K562 (cell line): ENCODE measurements around the gene CARD8. TPM values are rescaled to one million over a fixed set of nuclear protein-coding genes. Genes with fewer than 3 reads are reported as not detected.

Source experiments
- ARID2 ChIP-seq: fragments of 450-650 bp; IDR thresholded peaks from 2 replicates; pipeline ENCODE4 v1.6.1; 2017; ENCODE audit warnings: antibody characterized with exemption, mild to moderate bottlenecking
- CBX8 ChIP-seq: fragments of 200-600 bp; sonication (generic); IDR thresholded peaks from 2 replicates; pipeline ENCODE4 v1.6.1; 2012; ENCODE audit warnings: borderline replicate concordance, mixed run types, low read depth, mild to moderate bottlenecking, moderate library complexity, mixed read lengths, low read length, control low read depth, inconsistent platforms; ENCODE audit not compliant: poor library complexity, severe bottlenecking; ENCODE audit errors: extremely low read depth
- CUX1 ChIP-seq: fragments of 200-800 bp; sonication (Bioruptor generic); IDR thresholded peaks from 2 replicates; pipeline ENCODE4 v1.6.1; 2016; ENCODE audit warnings: missing genetic modification characterization, missing compliant biosample characterization
- E2F3 ChIP-seq: fragments of 250-450 bp; sonication (Bioruptor Pico); IDR thresholded peaks from 2 replicates; pipeline ENCODE4 v1.4.0; 2020; ENCODE audit warnings: mild to moderate bottlenecking
- EP300 ChIP-seq: IDR thresholded peaks from 2 replicates; pipeline ENCODE4 v1.6.1; 2012; ENCODE audit warnings: low read length, improper control_type of control experiment
- ERF ChIP-seq: fragments of 450-650 bp; formaldehyde crosslinking; IDR thresholded peaks from 2 replicates; pipeline ENCODE4 v1.4.0; 2020; ENCODE audit warnings: mild to moderate bottlenecking, mixed read lengths
- HINFP ChIP-seq: fragments of 450-650 bp; conservative IDR thresholded peaks from 2 replicates; pipeline ENCODE4 v1.6.1; 2016; ENCODE audit warnings: missing genetic modification characterization, low read depth, mild to moderate bottlenecking, control low read depth, missing compliant biosample characterization
- MCM5 ChIP-seq: fragments of 450-650 bp; IDR thresholded peaks from 2 replicates; pipeline ENCODE4 v1.6.1; 2016; ENCODE audit warnings: low read depth
- MLLT1 ChIP-seq, 2 experiments: fragments of 450-650 bp; IDR thresholded peaks; 2 replicates each; pipeline ENCODE4 v1.6.1; 2016
- POLR2B ChIP-seq: fragments of 450-650 bp; IDR thresholded peaks from 2 replicates; pipeline ENCODE4 v1.6.1; 2018; ENCODE audit warnings: low read depth; ENCODE audit not compliant: partially characterized antibody
- RAD21 ChIP-seq, 2 experiments: fragments of 250-450 bp in 1 of 2; fragments of 450-650 bp in 1 of 2; sonication (Bioruptor Pico) in 1 of 2; formaldehyde crosslinking in 1 of 2; IDR thresholded peaks in 1 of 2; conservative IDR thresholded peaks in 1 of 2; 2 replicates each; pipeline versions ENCODE4 v1.4.0 to v1.8.0; 2020 to 2022; ENCODE audit warnings: mild to moderate bottlenecking in 2 of 2, moderate library complexity in 1 of 2
- STAT5A ChIP-seq: IDR thresholded peaks from 2 replicates; pipeline ENCODE4 v1.6.1; 2012; ENCODE audit warnings: low read length, inconsistent platforms, borderline replicate concordance
- TRIM25 ChIP-seq: fragments of 450-650 bp; IDR thresholded peaks from 2 replicates; pipeline ENCODE4 v1.7.0; 2016; ENCODE audit warnings: borderline replicate concordance
- U2AF2 ChIP-seq: fragments of 200-400 bp; formaldehyde crosslinking; optimal IDR thresholded peaks from 2 replicates; pipeline ENCODE3; 2017; ENCODE audit warnings: low read depth, mild to moderate bottlenecking, low read length
- ZNF121 ChIP-seq: sonication (generic); formaldehyde crosslinking; conservative IDR thresholded peaks from 2 replicates; pipeline ENCODE4 v1.8.0; 2022; ENCODE audit warnings: missing genetic modification reagents
- ZNF644 ChIP-seq: fragments of 200-800 bp; sonication (Bioruptor generic); IDR thresholded peaks from 2 replicates; pipeline ENCODE4 v1.6.1; 2016; ENCODE audit warnings: low read depth, missing genetic modification characterization, missing compliant biosample characterization
- polyA plus RNA-seq, 8 experiments: library from polyadenylated mRNA; depleted of rRNA in 4 of 8; stranded (reverse) in 5 of 8; unstranded in 3 of 8; fragments of >200 nt; fragmentation: Nextera tagmentation in 2 of 8; fragmentation: Illumina TruSeq in 1 of 8; extraction: Ambion mirVana in 2 of 8; extraction: Trizol in 1 of 8; gene quantifications; 2 replicates each; pipeline versions ENCODE4 v1.2.1 to v1.2.3, GENCODE V29; 2011 to 2014; ENCODE audit warnings: inconsistent platforms in 1 of 8, missing spikeins in 1 of 8
- total RNA-seq, 7 experiments: library from RNA; depleted of rRNA in 6 of 7; stranded (reverse); fragments of >200 nt in 6 of 7; fragmentation: Illumina TruSeq in 2 of 7; extraction: Trizol in 2 of 7; gene quantifications; 2 replicates each; pipeline versions ENCODE4 v1.2.1 to v1.2.3, GENCODE V29; 2011 to 2021; ENCODE audit warnings: low replicate concordance in 1 of 7

CARD8 gene
- total and polyA plus RNA-seq, 9 of the 15 experiments (the other 6 are each of a cell fraction or from before 2014, with no cell fraction given), result 11.5 to 26.4 (median 20.8) TPM

- TF ChIP-seq CUX1 (CRISPR knock-in tag), result no peak
- 0 out of 4 replicates have a peak, but pooled peaks of 1 of the 2 experiments have one; percentile 5 for TF ChIP-seq RAD21 (CRISPR knock-in tag; conservative IDR thresholded peaks at IDR 0.05 in 1 of 2, IDR thresholded peaks at IDR 0.05 in 1 of 2)
- no peak for TF ChIP-seq MLLT1 (IDR thresholded peaks at IDR 0.05)
- TF ChIP-seq ERF (CRISPR knock-in tag), result 0 out of 2 replicates have a peak, but pooled peaks have one; percentile 55
- TF ChIP-seq ZNF121 (CRISPR knock-in tag), result no peak
- peak; percentile 76 for TF ChIP-seq POLR2B
- peak; percentile 96 for TF ChIP-seq E2F3 (CRISPR knock-in tag)
- TF ChIP-seq EP300, result no peak
- no peak for TF ChIP-seq STAT5A
- TF ChIP-seq U2AF2, result no peak
- 0 out of 2 replicates have a peak, but pooled peaks have one; percentile 37 for TF ChIP-seq HINFP (tag)
- TF ChIP-seq ARID2, result no peak
- TF ChIP-seq TRIM25, result no peak
- TF ChIP-seq MCM5, result no peak
- TF ChIP-seq CBX8, result no peak
- peak; percentile 74 for TF ChIP-seq ZNF644 (tag)
Observed at GRCh38 chr19:48169939-48170803, 85.5 kb downstream of the CARD8 start, which contains the start of the genes LIG1 and ZSWIM9 (continued).
